Measurements from ENCODE around the gene SLC25A6.
"Not testable (repeated sequence)": the region's sequence is repeated elsewhere in the genome, so short reads cannot be mapped to it uniquely, and the experiment has no call there.

Gene SLC25A6

DNA sequence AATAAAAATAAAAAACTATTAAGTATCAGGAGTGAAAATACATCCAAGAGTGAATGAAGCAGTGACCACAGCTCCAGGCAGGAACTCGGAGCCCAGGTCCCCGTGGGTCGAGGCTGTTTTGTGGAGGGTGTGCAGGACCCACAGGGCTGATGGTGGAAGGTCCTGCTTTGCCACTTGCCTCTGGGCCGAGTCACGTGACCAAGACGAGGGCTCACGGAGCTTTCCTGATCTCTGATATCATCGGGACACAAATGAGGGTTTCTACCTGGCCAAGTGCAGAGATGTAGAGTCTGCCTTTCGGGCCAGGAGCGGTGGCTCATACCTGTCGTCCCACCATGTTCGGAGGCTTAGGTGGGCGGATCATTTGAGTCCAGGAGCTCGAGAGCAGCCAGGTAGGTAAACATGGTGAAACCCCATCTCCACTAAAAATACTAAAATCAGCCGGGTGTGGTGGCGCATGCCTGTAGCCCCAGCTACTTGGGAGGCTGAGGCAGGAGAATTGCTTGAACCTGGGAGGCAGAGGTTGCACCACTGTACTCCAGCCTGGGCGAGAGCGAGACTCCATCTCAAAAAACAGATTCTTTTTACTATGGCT lies 7.2 kb downstream of the SLC25A6 start:
- no peak for TF ChIP-seq CTCF (IDR thresholded peaks at IDR 0.05; ENCODE audit: low read depth, low read length)
- no peak overlapping the region for H3K4me3 ChIP-seq (ENCODE audit: low read depth, low read length)
- in situ Hi-C loops (cut with HindIII; ENCODE audit: low sequenced_read_pairs) = no loop called here
- no peak for DNase-seq (ENCODE audit: low read depth, low spot score)

- in situ Hi-C loops (cut with HindIII; ENCODE audit: low sequenced_read_pairs) = no loop called here
- TF ChIP-seq CTCF (IDR thresholded peaks at IDR 0.05; ENCODE audit: low read depth, low read length) = no peak
- DNase-seq (ENCODE audit: low read depth, low spot score) = no peak
- H3K4me3 ChIP-seq (ENCODE audit: low read depth, low read length) = no peak overlapping the region
These were observed 11.2 kb downstream of the SLC25A6 start for GRCh38 chrX:1380672-1381233.

DNA sequence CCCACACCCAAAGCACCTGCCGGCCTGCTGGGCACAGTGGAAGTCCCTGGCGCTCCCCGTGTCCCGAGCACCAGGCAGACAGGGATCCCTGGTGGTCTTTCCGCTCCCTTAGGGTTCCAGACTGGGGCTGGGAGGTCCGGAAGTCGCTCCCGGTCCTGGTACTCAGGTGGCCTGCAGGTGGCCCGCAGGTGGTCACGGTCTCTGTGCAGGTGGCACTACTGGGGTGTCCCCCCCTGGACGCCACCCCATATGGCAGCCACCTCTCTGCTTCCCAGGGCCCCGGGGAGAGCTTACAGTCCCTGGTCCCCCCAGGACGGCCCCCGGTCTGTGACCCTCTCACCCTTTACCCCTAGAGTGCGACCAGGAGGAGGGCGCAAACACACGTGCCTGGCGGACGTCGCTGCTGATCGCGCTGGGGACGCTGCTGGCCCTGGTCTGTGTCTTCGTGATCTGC lies 13.6 kb downstream of the SLC25A6 start:
- DNase-seq (ENCODE audit: low read depth, low spot score) = no peak
- TF ChIP-seq CTCF (IDR thresholded peaks at IDR 0.05; ENCODE audit: low read depth, low read length) = no peak
- in situ Hi-C loops (cut with HindIII; ENCODE audit: low sequenced_read_pairs) = no loop called here
- no peak overlapping the region for H3K4me3 ChIP-seq (ENCODE audit: low read depth, low read length)

DNA sequence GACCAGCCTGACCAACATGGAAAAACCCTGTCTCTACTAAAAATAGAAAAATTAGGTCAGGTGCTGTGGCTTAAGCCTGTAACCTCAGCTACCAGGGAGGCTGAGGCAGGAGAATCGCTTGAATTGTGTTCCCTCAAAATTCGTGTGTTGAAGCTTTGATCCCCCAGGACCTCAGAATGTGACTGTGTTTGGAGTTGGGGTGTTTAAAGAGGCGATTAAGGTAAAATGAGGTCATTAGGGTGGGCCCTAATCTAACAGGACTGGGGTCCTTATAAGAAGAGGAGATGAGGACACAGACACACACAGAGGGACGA lies 23.6 kb downstream of the SLC25A6 start:
- in situ Hi-C loops (cut with HindIII; ENCODE audit: low sequenced_read_pairs) = no loop called here
- DNase-seq (ENCODE audit: low read depth, low spot score) = no peak
- no peak for TF ChIP-seq CTCF (IDR thresholded peaks at IDR 0.05; ENCODE audit: low read depth, low read length)
- H3K4me3 ChIP-seq (ENCODE audit: low read depth, low read length) = no peak overlapping the region

GRCh38 chrX:1366363-1366762 lies 25.6 kb downstream of the SLC25A6 start:
- in situ Hi-C loops (cut with HindIII; ENCODE audit: low sequenced_read_pairs); DNase-seq (ENCODE audit: low read depth, low spot score); H3K4me3 ChIP-seq (ENCODE audit: low read depth, low read length): not testable (repeated sequence)

DNA sequence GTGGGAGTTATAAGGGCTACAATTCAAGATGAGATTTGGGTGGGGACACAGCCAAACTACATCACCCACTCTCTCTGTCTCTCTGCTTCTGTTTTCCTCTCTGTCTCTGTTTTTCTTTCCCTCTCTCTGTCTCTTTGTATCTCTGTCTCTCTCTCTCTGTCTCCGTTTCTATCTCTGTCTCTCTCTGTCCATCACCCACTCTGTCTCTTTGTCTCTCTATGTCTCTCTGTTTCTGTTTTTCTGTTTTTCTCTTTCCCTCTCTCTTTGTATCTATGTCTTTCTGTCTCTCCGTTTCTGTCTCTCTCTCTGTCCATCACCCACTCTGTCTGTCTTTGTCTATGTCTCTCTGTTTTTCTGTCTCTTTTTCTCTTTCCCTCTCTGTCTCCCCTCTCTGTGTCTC lies 30.0 kb downstream of the SLC25A6 start:
- in situ Hi-C loops (cut with HindIII; ENCODE audit: low sequenced_read_pairs) = no loop called here
- TF ChIP-seq CTCF (IDR thresholded peaks at IDR 0.05; ENCODE audit: low read depth, low read length) = no peak
- no peak for DNase-seq (ENCODE audit: low read depth, low spot score)

GRCh38 chrX:1361275-1361674 lies 30.6 kb downstream of the SLC25A6 start:
- in situ Hi-C loops (cut with HindIII; ENCODE audit: low sequenced_read_pairs) = no loop called here
- TF ChIP-seq CTCF (IDR thresholded peaks at IDR 0.05; ENCODE audit: low read depth, low read length) = no peak
- no peak overlapping the region for H3K4me3 ChIP-seq (ENCODE audit: low read depth, low read length)
- no peak for DNase-seq (ENCODE audit: low read depth, low spot score)

More for the DNA sequence above, 30.0 kb downstream of the SLC25A6 start:
- H3K4me3 ChIP-seq (ENCODE audit: low read depth, low read length) = no peak overlapping the region
